Activated B cell treated with CpG ODN at 0.5 μM for 24 hours (primary cell): ENCODE measurements around the gene LDLRAD4. TPM values are rescaled to one million over a fixed set of nuclear protein-coding genes. Genes with fewer than 3 reads are reported as not detected.

Source experiments
- ATAC-seq: fragments of 200-7000 bp; cut with Tn5 transposase; one replicate; pipeline ENCODE4 v1.10.0; 2021; ENCODE audit warnings: low read depth, mild to moderate bottlenecking, moderate library complexity
- CTCF ChIA-PET: fragments of 350-600 bp; sonication (Branson Sonifier 250); formaldehyde crosslinking; loops from one replicate; lab custom pipeline; 2021; ENCODE audit warnings: antibody characterized with exemption; lab: Charles Lee
- POLR2A ChIA-PET: fragments of 350-600 bp; sonication (Branson Sonifier 250); formaldehyde crosslinking; loops from one replicate; lab custom pipeline; 2021; ENCODE audit warnings: antibody characterized with exemption; lab: Charles Lee
- DNase-seq: peaks from one replicate; pipeline ENCODE4 v3.0.0; 2022
- H3K27ac Mint-ChIP-seq: one replicate; pipeline ENCODE4 v1.8.0; 2020; ENCODE audit warnings: mixed read lengths
- H3K27me3 Mint-ChIP-seq: one replicate; pipeline ENCODE4 v1.8.0; 2021; ENCODE audit warnings: mixed read lengths
- H3K36me3 Mint-ChIP-seq: one replicate; pipeline ENCODE4 v1.8.0; 2021; ENCODE audit warnings: low read depth, mixed read lengths
- H3K4me1 Mint-ChIP-seq: one replicate; pipeline ENCODE4 v1.8.0; 2021; ENCODE audit warnings: mixed read lengths
- H3K4me3 Mint-ChIP-seq: one replicate; pipeline ENCODE4 v1.8.0; 2020; ENCODE audit warnings: mild to moderate bottlenecking, mixed read lengths
- H3K9me3 Mint-ChIP-seq: one replicate; pipeline ENCODE4 v1.8.0; 2020; ENCODE audit warnings: mixed read lengths
- intact Hi-C: fragments of 100-400 bp; cut with micrococcal nuclease; formaldehyde crosslinking; loops from one replicate; pipeline ENCODE4 v1.15.1; 2024
- total RNA-seq: library from RNA; stranded (reverse); gene quantifications from 2 replicates; pipeline ENCODE4 v1.2.3, GENCODE V29; 2022
- TF ChIP-seq, protein P1 (sequence below): fragments of 200-600 bp; IDR thresholded peaks from one replicate; pipeline ENCODE4 v1.8.0; 2022; ENCODE audit warnings: antibody characterized with exemption, mild to moderate bottlenecking

LDLRAD4 gene
- total RNA-seq, 1 donor from 2014 or later = 66.9 TPM

DNA sequence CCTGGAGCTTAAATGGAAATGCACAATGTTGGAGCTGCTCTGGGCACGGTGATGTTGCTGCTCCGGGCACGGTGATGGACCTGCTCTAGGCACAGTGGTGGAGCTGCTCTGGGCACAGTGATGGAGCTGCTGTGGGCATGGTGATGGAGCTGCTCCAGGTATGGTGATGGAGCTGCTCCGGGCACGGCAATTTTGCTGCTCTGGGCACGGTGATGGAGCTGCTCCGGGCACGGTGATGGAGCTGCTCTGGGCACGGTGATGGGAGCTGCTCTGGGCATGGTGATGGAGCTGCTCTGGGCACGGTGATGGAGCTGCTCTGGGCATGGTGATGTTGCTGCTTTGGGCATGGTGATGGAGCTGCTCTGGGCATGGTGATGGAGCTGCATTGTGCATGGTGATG is 79.7 kb downstream of the LDLRAD4 start:
- Mint-ChIP-seq H3K4me1 (peaks cover 9% of the 10 kb centered on the region), H3K4me3 (no peak overlapping the region), H3K27ac (no peak overlapping the region), H3K9me3 (no peaks in the 10 kb centered on the region), H3K27me3 (peaks cover 9% of the 10 kb centered on the region), H3K36me3 (no peaks in the 10 kb centered on the region)
- ATAC-seq (no peak), DNase-seq (no peak)
- ChIA-PET POLR2A (no interaction called here), CTCF (no interaction called here)
- intact Hi-C loops = no loop called here
- TF ChIP-seq, protein P1, sequence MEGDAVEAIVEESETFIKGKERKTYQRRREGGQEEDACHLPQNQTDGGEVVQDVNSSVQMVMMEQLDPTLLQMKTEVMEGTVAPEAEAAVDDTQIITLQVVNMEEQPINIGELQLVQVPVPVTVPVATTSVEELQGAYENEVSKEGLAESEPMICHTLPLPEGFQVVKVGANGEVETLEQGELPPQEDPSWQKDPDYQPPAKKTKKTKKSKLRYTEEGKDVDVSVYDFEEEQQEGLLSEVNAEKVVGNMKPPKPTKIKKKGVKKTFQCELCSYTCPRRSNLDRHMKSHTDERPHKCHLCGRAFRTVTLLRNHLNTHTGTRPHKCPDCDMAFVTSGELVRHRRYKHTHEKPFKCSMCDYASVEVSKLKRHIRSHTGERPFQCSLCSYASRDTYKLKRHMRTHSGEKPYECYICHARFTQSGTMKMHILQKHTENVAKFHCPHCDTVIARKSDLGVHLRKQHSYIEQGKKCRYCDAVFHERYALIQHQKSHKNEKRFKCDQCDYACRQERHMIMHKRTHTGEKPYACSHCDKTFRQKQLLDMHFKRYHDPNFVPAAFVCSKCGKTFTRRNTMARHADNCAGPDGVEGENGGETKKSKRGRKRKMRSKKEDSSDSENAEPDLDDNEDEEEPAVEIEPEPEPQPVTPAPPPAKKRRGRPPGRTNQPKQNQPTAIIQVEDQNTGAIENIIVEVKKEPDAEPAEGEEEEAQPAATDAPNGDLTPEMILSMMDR = no peak

DNA sequence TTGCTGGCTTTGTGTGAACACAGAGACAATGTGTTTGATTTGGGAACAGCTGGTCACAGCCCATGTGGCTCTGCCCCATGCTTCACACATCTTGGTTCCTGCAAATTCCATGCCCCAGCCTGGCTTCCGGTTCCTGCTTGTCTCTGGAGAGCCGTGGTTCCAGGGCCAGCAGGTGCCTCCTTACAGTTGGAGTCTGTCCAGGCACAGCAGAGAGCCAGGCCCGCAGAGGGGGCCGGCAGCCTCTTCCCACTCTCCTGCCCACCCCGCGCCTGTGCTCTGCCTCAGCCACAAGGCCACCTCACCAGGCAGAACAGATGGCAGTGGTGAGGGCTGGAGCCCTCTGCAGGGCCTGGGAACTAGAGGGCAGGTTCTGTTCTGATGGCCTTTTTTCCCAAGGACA is 81.5 kb downstream of the LDLRAD4 start:
- Mint-ChIP-seq H3K27me3 (peaks cover 14% of the 10 kb centered on the region), H3K9me3 (no peaks in the 10 kb centered on the region), H3K27ac (no peak overlapping the region), H3K4me3 (no peak overlapping the region), H3K36me3 (no peaks in the 10 kb centered on the region), H3K4me1 (peaks cover 9% of the 10 kb centered on the region)
- ChIA-PET CTCF (no interaction called here), POLR2A (no interaction called here)
- TF ChIP-seq, protein P1 = no peak
- intact Hi-C loops = no loop called here
- DNase-seq = no peak
- no peak for ATAC-seq

DNA sequence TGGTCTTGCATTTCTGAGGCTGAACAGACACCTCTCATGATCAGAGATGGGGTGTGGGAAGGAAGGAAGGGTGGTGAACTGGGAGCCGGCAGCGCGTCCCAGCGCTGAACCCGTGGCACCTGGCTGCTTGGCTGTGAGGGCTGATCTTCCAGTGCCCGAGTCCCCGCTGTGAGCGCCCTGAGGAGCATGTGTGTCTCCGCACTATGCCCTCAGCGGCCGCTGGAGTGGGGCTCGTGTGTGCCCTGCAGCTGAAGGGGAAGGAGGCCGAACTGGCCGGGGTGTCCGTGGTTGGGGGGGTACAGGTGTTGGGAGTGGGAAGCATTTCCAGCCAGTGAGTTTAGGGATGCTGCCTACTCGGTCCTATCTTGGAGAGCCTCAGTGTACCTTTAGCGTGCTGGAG is 82.2 kb downstream of the LDLRAD4 start:
- H3K27ac Mint-ChIP-seq = no peak overlapping the region
- CTCF ChIA-PET = no interaction called here
- H3K27me3 Mint-ChIP-seq = peaks cover 14% of the 10 kb centered on the region

DNA sequence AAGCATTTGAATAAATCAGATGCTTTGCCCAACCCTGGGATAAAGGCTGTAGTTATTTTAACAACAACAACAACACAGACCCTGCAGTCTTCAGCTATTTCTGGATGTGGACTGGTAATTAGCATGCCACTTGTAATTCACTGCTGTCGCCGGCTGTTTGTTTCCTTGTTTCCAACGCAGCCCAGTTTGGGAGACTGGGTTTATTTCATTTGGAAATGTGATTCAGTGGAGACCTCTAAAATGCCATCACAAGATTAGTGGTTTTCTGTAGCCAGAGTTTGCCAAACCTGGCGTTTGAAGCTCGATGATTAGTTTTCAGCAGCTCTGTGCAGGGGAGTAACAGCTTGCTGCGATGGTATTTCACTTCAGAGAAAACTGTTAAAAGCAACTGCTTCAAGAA is 83.5 kb downstream of the LDLRAD4 start:
- H3K9me3 Mint-ChIP-seq = peaks cover 3% of the 10 kb centered on the region
- ChIA-PET CTCF (interaction anchor here (1.2 kb wide), 1 partner anchor 142 kb away, joined by 3 read pairs; no protein-coding TSS in a partner anchor), POLR2A (no interaction called here)
- H3K4me1 Mint-ChIP-seq = peaks cover 9% of the 10 kb centered on the region
- no peaks in the 10 kb centered on the region for H3K36me3 Mint-ChIP-seq
- H3K27me3 Mint-ChIP-seq = peaks cover 16% of the 10 kb centered on the region
- TF ChIP-seq, protein P1 = no peak
- intact Hi-C loops = no loop called here
- ATAC-seq = no peak
- no peak for DNase-seq
- no peak overlapping the region for H3K27ac Mint-ChIP-seq
- no peak overlapping the region for H3K4me3 Mint-ChIP-seq

More for the DNA sequence above, 82.2 kb downstream of the LDLRAD4 start:
- intact Hi-C loops = no loop called here
- peaks cover 1% of the 10 kb centered on the region for H3K9me3 Mint-ChIP-seq
- H3K36me3 Mint-ChIP-seq = no peaks in the 10 kb centered on the region
- no peak for DNase-seq
- no peak for ATAC-seq
- POLR2A ChIA-PET = no interaction called here
- TF ChIP-seq, protein P1 = no peak
- H3K4me1 Mint-ChIP-seq = peaks cover 9% of the 10 kb centered on the region
- no peak overlapping the region for H3K4me3 Mint-ChIP-seq

DNA sequence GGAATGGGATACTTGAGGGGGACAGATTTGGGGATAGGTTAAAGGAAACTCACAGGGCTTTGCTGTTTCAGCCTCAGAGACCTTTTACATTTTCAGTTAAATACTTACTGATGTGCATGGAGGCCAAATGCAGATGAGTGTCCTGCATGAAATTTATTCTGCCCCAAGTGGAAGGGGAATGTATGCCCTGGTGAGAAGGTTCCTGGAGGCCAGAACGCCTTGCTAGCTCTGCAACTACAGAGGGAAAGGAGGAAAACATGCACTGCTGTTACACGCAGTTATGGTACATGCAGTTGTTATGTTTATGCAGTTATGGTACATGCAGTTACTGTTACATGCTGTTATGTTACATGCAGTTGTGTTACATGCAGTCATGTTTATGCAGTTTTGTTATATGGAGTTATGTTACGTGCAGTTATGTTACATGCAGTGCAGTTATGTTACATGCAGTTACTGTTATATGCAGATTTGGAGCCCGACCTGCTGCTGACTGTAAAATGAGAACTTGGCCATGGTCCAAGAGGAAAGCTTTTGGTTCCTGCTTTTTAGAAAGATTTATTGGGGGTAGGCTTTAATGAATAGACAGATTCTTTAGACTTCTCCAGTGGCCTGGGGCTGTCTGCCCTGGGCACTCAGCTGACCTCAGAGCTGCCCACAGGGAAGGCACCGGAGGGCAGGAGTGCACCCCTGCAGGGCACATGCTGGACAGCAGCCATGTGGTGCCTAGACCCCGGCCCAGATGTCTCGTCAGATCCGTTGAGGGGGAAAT is 84.1 kb downstream of the LDLRAD4 start:
- ATAC-seq = no peak
- POLR2A ChIA-PET = interaction anchor here (0.6 kb wide), 1 partner anchor 174 kb away, joined by 3 read pairs; no protein-coding TSS in a partner anchor
- H3K27ac Mint-ChIP-seq = no peak overlapping the region

More for the DNA sequence above, 84.1 kb downstream of the LDLRAD4 start:
- intact Hi-C loops = no loop called here
- Mint-ChIP-seq H3K36me3 (no peaks in the 10 kb centered on the region), H3K4me1 (peaks cover 9% of the 10 kb centered on the region), H3K4me3 (no peak overlapping the region), H3K9me3 (peaks cover 3% of the 10 kb centered on the region), H3K27me3 (peaks cover 16% of the 10 kb centered on the region)
- CTCF ChIA-PET = interaction anchor here (1.2 kb wide), 1 partner anchor 143 kb away, joined by 3 read pairs; no protein-coding TSS in a partner anchor
- no peak for DNase-seq
- TF ChIP-seq, protein P1 = no peak
